GM18873 (cell line): ENCODE measurements around the gene YBX3.

Experiments
- ATAC-seq: cut with Tn5 transposase; IDR thresholded peaks from one replicate; pipeline ENCODE4 v1.9.1; 2021; ENCODE audit warnings: mild to moderate bottlenecking, moderate library complexity, moderate number of reproducible peaks; ENCODE audit not compliant: unreplicated experiment, low FRiP score

Gene YBX3

DNA sequence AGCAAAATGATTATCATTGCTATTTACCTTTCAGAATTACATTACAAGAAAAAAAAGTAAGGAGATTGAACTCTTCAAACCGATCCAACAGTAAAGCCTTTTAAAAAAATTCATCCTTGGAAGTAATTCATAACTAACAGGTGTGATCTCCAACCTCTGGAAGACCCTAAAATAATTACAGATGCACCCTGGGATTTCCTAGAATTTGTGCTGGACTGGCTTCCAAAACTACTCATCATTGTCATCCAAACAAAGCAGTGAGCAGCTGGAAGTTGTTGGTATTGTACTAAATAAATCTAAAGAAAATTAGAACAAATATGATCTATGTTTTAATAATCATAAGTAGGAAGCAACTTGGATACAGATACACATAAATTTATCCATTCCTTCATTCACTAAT, 1.9 kb upstream of the YBX3 start:
- ATAC-seq: no peak

DNA sequence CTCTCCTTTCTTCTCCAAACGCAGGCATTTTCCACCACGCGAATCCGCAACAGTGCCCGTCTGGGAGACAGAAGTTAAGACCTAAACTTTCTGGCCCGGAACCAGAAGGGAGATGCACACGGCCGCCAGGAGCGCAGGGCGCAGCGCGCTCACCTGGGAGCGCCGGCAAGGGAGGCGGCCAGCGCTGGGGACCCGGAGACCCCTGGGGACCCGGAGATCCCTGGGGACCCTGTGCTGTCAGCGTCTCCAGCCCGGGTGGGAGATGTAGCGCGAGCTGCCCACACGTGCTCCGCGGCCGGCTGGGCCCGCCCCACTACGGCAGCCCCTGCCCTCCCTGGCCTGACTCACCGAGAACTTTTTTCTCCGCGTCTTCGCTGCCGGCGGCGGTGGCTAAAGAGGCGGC, 620 bp downstream of the YBX3 start:
- ATAC-seq: peak; percentile 37

DNA sequence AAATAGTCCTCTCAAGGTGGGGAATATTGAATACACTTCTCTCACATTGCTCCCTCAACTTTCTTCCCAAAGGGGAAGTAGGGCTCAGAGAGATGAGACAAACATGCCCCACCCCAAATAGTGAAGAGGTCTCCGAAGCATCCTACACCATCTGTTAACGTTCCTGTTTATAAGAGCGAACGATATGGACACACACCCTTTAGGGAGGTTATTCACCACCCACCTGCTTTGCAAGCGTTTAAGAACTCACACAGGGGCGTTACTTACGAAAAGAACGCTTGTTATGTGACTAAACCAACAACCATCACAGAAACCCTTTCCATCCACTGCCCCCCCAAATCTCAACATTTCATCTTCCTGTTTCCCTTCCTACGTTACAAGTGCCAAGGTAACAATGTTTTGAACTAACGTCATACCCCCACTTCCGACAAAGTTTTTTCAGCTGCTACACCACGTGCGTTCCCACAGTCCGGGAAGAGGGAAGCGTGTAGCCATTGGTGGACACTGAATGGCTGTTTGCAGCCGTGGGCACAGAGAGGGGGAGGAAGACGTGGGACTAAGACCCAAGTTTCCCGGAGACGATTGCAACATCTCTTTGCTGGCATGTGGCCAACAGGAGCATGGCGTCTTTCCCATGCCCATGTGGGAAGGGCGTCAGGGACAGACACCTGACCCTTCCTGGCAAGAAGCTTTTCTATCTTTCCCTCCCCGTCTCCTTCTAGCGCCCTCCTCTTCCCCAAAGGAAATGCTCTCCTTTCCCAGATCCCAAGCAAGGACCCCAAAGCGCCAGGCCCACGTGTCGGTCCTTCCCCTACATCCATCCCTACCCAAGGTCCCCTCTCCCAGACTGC, 1.2 kb downstream of the YBX3 start:
- peak; percentile 33 for ATAC-seq

DNA sequence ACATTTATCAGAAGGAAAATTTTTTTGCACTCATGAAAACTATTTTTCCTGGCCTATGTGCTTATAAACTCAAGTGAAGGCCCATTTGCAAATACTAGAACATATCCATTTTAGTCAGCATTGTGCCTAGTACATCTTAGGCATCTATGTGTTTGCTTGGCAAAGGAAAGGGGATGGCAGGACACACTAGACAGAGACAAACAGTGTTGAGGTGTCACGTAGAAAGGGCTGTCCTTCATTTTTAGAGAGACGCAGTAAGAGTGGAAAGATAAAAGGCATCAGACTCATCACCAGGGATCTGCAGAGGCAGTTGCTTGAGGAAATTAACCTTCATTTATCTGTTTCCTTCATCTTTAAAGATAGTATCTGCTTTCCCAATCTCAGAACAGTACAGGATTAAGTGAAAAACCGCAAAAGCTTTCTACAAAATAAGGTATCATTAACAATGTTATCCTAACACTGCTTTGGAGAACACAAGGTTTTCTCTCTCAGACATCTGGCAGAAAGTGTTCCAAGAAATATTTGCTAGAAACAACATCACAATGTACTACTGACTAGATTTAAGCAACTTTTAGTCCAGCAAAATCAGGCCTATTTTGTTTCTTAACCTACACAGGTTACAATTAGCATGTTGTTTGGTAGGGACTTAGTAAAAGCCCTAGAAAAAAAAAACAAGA, 2.0 kb downstream of the YBX3 start:
- no peak for ATAC-seq

DNA sequence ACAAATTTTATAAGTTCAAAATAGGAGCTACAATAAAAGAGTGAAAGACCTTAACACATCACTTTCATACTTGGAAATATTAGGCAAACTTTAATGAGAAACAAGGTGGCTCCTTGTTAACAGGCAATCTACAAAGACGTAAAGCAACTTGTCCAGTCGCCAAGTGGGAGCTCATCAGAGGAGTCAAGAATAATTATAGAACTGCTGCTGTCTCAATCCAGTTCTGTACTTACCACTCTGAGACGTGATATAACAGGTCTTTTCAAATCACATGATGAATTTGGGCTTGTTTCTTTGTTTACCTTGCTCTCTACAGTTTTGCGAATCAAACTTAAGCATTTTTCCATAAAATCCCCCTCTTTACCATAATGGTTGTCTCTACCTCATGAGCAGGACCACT, 3.6 kb downstream of the YBX3 start:
- no peak for ATAC-seq

DNA sequence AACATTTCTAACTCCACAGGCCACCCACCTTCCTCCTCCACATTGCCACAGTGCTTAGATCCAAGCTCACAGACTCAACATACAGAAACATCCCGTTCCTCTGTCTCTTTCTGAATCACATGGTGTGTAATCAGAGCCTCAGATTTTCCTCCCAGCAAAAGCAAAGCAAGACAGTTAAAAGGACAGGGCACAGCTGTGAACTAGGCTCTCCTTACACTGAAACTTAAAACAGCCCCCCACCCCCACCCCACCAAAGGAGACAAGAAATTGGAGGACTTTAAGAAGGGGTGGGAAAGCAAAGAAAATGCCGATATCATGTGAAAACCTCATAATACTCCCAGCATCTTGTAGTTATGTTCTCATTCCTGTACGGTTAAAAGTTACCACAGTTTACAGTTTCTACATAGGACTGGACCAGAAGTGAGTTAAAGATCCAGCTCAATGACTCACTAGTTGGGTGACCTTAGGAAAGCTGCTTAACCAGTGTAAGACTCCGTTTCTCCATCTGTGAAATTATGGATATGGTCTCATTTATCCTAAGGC, 4.8 kb downstream of the YBX3 start:
- ATAC-seq: no peak

DNA sequence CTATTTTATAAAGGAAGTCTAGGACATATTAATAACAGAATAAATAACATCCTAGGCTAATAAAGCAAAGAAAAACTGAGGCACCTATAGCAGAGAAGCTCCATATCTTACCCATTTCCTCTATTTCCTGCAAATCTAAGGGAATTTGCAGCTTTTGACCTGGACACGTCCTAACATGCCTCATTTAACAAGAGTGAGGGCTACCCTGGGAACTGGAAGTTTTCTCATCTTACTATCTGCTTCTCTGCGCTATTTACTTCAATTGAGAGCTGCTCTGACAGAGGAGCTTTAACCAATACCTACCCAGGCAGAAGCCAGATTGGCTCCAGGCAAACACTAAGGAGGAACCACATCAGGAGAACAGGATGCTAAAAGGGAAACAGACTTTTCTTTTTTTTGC, 5.7 kb downstream of the YBX3 start:
- ATAC-seq: no peak

DNA sequence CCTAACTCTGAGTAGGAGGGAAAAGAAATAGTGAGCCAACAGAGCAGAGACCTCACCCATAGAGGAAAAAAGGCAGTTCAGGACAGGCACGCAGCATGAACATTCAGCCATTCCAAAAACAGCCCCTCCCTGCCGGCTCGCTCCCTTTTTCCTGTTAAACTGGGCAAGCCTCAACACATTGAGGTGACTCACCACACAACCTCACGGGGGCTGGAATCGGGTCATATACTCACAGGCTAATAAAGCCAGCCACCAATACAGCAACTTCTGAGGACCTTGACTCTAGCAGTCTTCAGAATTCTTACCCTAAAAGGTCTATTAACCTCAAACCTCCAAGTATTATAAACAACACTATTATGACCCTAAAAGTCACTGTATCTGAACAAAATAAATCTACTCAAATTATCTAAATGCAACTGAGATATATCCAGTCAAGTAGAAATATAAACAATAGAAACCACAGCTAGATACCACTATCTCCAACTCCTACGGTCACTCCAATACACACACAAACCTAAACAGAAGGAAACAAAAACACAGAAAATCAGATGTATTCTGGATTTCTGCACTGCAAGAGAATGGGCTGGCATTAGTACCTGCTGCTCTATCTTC, 6.3 kb downstream of the YBX3 start:
- ATAC-seq: no peak

DNA sequence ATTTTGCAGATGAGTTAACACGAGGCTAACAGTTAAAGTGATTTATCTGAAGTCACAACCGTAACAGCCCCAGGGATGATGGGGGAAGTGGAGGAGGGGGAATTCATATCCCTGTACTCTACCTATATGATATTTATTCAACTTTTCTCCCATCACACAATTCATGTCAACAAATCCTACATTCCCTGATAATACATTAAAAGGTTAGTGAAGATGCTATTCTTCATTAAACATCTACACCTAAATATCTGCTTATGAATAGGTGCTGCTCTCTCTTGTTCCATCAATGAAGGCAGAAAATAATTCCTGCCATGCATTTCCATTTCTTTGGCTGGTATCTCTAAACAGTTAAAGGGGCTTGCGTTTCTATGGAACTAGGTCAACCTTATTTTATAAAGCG, 6.8 kb downstream of the YBX3 start:
- ATAC-seq: no peak

DNA sequence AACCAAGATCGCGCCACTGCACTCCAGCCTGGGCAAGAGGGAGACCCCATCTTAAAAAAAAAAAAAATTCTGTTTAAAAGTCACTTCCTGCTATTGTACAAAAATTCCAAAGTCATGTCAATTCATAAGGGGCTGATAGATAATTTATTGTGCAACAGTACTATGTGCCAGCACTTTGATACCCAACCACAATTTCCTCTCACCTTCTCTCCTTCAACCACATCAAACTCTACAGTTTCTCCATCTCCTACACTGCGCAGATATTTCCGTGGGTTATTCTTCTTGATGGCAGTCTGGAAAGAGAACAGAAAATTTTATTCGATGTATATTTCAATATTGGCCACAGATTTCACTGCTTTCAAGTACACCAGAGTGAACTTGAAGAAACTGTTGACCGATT, 7.6 kb downstream of the YBX3 start:
- ATAC-seq: no peak

DNA sequence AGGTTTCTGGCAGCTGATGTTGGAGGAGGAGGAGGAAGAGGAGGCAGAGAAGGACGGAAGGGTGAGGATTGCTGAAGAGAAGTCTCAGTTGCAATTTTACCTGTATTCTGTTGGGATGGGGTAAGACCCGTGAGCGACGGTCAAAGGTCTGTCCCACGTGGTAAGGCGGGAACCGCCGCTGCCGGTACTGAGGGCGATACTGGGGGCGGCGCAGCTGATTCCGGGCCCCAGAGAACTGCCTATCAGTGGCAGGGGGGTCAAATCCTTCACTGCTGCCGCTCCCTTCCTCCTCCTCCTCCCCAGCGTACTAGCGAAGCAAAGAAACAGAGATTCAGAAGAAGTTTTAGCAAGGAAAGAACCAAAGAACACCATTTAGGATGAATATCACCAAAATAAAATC, 13.3 kb downstream of the YBX3 start:
- no peak for ATAC-seq

DNA sequence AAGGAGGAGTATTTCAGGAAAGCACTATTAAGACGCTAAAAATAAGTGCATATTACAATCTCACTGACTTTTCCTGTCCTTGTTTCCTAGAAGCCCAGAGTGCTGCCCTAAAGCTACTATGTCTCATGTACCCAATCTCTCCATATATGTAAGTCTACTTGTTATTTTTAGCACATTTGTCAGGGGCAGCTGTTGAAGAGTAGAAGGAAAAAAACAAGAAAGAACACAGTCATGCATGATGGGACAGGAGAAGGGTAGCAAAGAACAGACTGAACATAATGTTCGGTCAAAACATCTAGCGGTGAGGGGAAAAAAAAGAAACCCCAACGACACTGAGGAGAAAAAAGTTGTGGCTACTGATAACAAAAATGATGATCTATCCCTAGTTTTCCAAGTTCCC, 14.3 kb downstream of the YBX3 start:
- no peak for ATAC-seq

DNA sequence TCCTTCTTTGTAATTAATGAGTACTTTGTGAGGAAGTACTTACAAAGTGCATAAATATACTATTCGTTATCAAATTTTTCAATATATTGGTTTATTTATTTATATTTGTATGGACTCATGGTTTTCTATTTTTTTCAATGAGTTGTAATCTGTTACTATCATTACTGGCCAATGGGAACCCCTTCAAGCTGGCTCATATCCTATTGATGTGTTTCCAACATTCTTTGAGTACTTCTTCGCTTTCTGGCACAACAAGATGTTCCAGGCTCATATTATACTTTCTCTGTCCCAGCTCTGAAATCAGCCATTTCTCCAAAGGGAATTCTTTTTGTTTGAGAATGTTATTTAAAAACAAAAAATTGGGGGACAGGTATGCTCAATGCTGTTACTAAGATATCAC, 17.5 kb downstream of the YBX3 start:
- no peak for ATAC-seq

DNA sequence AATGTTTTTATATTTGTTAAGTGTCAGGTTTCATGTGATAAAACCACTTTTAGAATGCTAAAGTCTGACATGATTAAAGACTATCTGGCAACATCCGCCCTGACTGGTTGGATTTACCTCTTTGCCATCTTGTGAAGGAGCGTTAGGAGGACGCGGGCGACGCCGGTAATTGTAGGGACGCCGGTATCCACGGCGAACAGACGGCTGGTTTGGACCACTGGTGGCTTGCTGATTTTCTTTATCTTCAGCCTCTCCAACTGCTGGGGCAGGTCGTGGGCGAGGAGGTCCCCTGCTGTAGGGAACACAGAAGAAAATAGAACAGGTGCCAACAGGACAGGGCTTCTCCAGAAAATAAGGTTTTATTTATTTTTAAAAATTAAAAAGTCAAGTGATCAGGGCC, 21.3 kb downstream of the YBX3 start:
- ATAC-seq: no peak

DNA sequence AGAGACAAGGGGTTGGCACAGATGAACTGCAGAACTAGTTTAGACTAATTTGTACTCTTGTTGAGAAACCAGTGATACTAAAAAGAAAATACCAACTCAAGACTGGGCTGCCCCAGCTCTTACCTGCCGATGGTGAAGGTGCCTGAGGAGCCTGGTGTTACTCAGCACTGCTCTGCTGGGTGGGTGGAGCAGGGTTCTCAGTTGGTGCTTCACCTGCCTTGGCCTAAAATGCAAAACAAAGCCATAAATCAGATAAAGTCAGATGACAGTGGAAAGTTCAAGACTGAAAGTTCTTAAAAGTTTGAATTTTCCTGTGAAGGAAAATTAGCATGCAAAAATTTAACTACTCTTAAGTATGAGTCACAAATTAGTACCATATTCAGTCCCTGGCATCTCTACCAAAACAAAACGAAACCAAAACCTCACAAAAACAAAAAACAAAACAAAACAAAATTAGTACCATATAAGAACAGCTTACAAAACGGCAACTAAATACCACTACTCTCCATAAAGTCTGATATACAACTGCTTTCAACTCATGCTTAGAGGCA, 21.9 kb downstream of the YBX3 start:
- peak; percentile 60 for ATAC-seq

DNA sequence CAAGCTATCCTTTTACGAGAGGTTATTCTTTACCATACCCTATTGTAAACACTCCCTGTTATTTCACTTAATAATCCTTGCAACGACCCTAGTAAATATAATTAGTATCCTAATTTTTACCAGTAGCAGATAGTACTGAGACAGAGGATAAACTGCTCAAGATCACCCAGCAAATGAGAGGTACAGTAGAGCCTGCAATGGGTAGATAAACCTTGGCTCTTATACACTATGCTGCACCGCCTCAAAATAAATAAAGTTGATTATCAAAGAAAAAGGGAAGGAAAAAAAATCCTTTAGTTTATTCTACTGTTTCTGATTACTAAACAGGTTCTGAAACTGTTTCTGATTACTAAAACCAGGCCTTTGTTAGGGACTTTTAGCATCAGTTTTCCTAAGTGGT, 22.5 kb downstream of the YBX3 start:
- ATAC-seq: no peak

DNA sequence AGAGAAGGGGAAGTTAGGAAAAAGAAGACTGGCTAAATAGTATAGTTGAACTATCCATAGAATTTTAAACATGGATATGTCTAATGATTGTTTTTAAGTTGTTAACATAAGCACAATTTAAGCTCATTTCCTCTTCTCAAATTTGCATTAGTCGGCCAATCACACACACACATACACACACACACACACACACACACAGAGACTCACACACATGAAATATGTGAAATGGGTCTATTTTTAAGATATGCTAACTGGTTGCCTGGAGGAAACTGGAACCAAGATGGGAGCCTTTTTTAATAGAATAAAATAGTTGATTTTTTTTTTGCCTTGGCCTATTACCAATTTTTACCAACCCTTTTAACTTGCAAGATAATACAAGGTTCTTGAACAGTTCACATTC, 25.3 kb downstream of the YBX3 start:
- no peak for ATAC-seq

DNA sequence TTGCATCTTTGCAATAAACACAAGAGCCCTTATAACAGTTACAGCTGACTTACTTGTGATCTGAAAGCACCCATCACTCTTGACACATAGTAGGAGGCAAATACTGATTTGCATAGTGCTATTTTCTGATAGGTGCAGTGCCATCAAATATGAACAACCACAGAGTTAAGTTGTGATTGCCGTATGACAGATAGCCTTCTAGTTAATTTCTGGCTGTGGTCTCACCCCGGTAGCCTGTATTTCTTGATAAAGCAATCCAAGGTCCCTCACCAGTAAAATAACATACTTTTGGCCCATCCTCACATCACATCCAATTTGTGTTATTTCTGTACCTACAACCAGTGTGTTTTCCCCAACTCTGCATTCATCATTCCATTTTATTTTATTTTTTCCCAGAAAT, 26.0 kb downstream of the YBX3 start:
- no peak for ATAC-seq

DNA sequence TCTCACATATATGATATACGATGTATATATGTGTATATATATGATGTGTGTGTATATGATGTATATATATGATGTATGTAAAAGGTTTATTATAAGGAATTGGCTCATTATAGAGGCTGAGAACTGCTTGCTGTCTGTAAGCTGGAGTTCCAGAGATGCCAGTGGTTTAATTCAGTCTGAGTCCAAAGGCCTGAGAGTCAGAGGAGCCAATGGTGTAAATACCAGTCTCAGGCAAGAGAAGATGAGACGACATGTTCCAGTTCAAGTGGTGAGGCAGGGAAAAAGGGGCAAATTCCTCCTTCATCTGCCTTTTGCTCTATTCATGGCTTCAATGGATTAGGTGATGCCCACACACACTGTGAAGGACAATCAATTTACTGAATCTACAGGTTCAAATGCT, 32.2 kb downstream of the YBX3 start:
- ATAC-seq: no peak

DNA sequence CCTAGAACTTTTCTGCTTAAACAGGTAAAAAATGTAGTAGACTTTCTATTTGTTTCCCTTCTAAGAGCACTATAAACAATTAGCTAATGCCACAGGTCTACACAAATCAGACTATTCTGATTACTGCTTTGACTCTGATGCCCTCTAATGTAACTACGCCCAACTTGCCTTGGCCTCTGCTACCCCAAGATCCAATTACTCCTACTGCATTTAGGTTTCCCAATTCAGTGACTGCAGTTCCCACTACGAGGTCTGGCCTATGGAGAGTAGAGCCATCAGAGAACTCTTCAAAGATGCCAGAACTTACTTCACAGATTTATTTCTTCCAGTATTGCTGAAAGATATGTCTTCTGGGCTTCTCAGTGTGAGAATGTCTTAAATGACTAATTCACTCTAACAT, 34.0 kb downstream of the YBX3 start:
- ATAC-seq: no peak

DNA sequence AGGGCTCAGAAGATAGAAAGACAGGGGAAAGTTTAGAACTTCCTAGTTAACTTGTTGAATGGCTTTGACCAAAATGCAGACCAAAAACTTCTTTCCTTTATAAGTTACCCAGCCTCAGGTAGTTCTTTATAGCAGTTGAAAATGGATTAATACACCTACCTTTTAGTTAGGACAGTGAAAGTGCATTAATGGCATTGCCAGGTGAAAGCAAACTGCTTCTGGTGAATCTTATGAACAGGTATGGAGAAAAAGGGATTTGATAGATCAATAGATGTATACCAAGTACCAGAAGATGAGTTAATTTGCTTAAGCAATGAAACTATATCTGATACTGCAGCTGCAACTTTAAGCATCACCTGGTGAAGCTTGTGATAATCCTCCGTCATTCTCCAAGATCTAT, 35.1 kb downstream of the YBX3 start:
- no peak for ATAC-seq
